ENCODE results near the gene EXOC1. TPM values are rescaled to one million over a fixed set of nuclear protein-coding genes. Genes with fewer than 3 reads are reported as not detected.

Gene EXOC1
- total and polyA plus RNA-seq, 4 donors, result 18.4 to 63.6 (median 27.3) TPM

DNA sequence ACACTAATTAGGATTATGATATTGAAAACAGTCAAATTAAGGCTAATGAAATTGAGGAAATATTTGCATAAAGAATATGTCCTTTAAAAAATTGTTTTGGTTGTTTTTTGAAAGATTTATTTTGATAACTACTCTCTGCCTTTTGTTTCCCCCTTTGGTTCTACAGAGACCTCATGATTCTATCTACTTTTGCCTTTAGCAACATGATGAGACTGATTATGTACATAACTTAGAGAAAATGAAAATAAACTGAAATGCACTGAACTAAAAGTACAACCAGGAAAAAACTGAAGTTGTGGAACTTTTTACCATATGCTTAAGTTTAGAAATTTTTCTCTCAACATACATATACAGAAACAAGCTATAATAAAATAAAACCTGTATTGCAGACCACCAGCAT, 21.4 kb downstream of the EXOC1 start:
- peaks cover 11 to 36% (median 24%) of the 10 kb centered on the region in 4 donors for H3K36me3 ChIP-seq (ENCODE audit: control insufficient read depth in 4 of 4, insufficient read depth in 4 of 4, low read length in 4 of 4)
- no peak overlapping the region for H3K9ac ChIP-seq (ENCODE audit: insufficient read depth in 1 of 2, low read length in 2 of 2)
- TF ChIP-seq, protein P1, sequence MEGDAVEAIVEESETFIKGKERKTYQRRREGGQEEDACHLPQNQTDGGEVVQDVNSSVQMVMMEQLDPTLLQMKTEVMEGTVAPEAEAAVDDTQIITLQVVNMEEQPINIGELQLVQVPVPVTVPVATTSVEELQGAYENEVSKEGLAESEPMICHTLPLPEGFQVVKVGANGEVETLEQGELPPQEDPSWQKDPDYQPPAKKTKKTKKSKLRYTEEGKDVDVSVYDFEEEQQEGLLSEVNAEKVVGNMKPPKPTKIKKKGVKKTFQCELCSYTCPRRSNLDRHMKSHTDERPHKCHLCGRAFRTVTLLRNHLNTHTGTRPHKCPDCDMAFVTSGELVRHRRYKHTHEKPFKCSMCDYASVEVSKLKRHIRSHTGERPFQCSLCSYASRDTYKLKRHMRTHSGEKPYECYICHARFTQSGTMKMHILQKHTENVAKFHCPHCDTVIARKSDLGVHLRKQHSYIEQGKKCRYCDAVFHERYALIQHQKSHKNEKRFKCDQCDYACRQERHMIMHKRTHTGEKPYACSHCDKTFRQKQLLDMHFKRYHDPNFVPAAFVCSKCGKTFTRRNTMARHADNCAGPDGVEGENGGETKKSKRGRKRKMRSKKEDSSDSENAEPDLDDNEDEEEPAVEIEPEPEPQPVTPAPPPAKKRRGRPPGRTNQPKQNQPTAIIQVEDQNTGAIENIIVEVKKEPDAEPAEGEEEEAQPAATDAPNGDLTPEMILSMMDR (IDR thresholded peaks at IDR 0.05; ENCODE audit: control extremely low read depth, extremely low read depth), result no peak
- DNase-seq (no peak), ATAC-seq (ENCODE audit: insufficient read depth, low FRiP score) (no peak)
- H3K27me3 ChIP-seq (ENCODE audit: control insufficient read depth in 3 of 3, insufficient read depth in 3 of 3, low read length in 2 of 3), result no peaks in the 10 kb centered on the region
- H3K4me1 ChIP-seq (ENCODE audit: control insufficient read depth in 5 of 5, insufficient read depth in 5 of 5, low read length in 5 of 5), result peaks cover 0 to 7% (median 0%) of the 10 kb centered on the region in 5 donors
- no peak overlapping the region for H3K27ac ChIP-seq (ENCODE audit: low read depth in 1 of 2, low read length in 1 of 2)
- no peaks in the 10 kb centered on the region for H3K9me3 ChIP-seq (ENCODE audit: control insufficient read depth in 4 of 4, insufficient read depth in 3 of 4, low read length in 3 of 4)
- H3K4me3 ChIP-seq, result no peak overlapping the region

DNA sequence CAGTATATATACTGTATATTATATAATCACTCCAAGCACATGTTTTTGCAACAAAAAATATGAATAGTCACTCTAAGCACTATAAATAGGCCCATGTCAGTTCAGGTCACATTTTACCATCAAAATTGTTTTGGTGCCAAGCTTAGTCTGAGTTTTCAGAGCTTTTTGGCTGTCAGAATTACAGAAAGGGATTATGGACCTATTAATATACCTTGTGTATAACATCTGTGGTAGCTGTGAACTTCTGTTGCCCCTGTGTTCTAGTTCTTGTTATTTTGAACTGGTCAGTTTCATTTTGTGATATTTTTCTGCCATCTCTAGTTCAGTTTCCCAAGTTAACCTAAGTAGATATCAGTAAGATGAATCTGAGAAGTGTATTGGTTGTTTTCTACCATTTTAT, 22.9 kb downstream of the EXOC1 start:
- ATAC-seq (ENCODE audit: insufficient read depth, low FRiP score), result no peak
- Histone ChIP-seq H3K9me3 (ENCODE audit: control insufficient read depth in 4 of 4, insufficient read depth in 3 of 4, low read length in 3 of 4) (no peaks in the 10 kb centered on the region), H3K9ac (ENCODE audit: insufficient read depth in 1 of 2, low read length in 2 of 2) (no peak overlapping the region), H3K4me1 (ENCODE audit: control insufficient read depth in 5 of 5, insufficient read depth in 5 of 5, low read length in 5 of 5) (peaks cover 0 to 1% (median 0%) of the 10 kb centered on the region in 5 donors), H3K27me3 (ENCODE audit: control insufficient read depth in 3 of 3, insufficient read depth in 3 of 3, low read length in 2 of 3) (no peaks in the 10 kb centered on the region), H3K27ac (ENCODE audit: low read depth in 1 of 2, low read length in 1 of 2) (peak overlapping the region in 1 of 2 donors; percentile 33), H3K4me3 (no peak overlapping the region), H3K36me3 (ENCODE audit: control insufficient read depth in 4 of 4, insufficient read depth in 4 of 4, low read length in 4 of 4) (peaks cover 8 to 31% (median 23%) of the 10 kb centered on the region in 4 donors)
- TF ChIP-seq, protein P1 (IDR thresholded peaks at IDR 0.05; ENCODE audit: control extremely low read depth, extremely low read depth), result no peak
- DNase-seq, result no peak

DNA sequence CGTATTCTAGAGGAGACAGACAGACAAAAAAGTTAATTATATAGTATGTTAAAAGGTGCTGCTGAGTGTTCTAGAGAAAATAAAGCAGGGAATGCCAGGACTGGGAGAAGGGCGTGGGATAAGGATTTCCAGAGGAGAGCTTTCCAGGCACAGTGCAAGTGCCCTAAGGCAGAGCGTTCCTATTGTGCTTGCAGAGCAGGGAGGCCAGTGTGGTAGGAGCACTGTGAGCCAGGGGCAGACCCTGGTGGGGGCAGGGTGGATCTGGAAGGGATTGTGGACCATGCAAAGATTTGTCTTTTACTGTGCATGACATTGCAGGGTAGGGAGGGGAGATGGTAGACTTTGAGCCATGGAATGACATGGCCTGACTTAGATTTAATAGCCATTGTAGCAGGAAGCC, 25.8 kb downstream of the EXOC1 start:
- ATAC-seq (ENCODE audit: insufficient read depth, low FRiP score), result no peak
- WGBS, 2 donors, result 94 to 96% methylated on average over 3 of the region's 3 CpGs

More for the DNA sequence above, 25.8 kb downstream of the EXOC1 start:
- Histone ChIP-seq H3K27ac (ENCODE audit: low read depth in 1 of 2, low read length in 1 of 2) (no peak overlapping the region), H3K4me3 (no peak overlapping the region), H3K9ac (ENCODE audit: insufficient read depth in 1 of 2, low read length in 2 of 2) (no peak overlapping the region), H3K9me3 (ENCODE audit: control insufficient read depth in 4 of 4, insufficient read depth in 3 of 4, low read length in 3 of 4) (no peaks in the 10 kb centered on the region), H3K36me3 (ENCODE audit: control insufficient read depth in 4 of 4, insufficient read depth in 4 of 4, low read length in 4 of 4) (peaks cover 10 to 36% (median 26%) of the 10 kb centered on the region in 4 donors), H3K4me1 (ENCODE audit: control insufficient read depth in 5 of 5, insufficient read depth in 5 of 5, low read length in 5 of 5) (no peaks in the 10 kb centered on the region), H3K27me3 (ENCODE audit: control insufficient read depth in 3 of 3, insufficient read depth in 3 of 3, low read length in 2 of 3) (no peaks in the 10 kb centered on the region)
- no peak for DNase-seq
- TF ChIP-seq, protein P1 (IDR thresholded peaks at IDR 0.05; ENCODE audit: control extremely low read depth, extremely low read depth), result no peak
